Measurements from ENCODE around the gene FAM20A. TPM values are rescaled to one million over a fixed set of nuclear protein-coding genes. Genes with fewer than 3 reads are reported as not detected.

FAM20A gene
- total RNA-seq, 2 donors from 2014 or later: 2.5 to 4.4 TPM

DNA sequence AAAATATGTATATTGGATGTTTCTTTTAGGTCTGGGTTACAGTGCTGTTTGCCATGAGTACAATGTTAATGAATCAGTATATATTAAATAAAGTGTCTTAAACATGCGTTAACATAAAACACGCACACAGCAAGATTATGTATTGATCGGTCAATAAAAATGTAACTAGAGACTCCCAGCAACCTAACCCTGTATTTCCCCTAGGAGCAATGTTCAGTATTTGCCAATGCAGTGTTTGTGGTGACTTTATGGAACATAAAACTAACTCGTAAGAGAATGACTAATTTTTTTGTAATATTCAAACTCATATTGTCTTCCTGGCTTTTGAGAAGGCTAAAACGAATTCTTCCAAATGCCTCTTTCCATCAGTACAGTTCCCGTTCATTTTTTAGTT is 66.5 kb downstream of the FAM20A start:
- Histone ChIP-seq H3K4me1 (peaks cover 0 to 15% of the 10 kb centered on the region in 2 donors), H3K27ac (no peak overlapping the region), H3K36me3 (peaks cover 85% of the 10 kb centered on the region), H3K27me3 (no peaks in the 10 kb centered on the region), H3K9me3 (no peaks in the 10 kb centered on the region), H3K4me3 (no peak overlapping the region)
- no peak for DNase-seq (ENCODE audit: low spot score)
- no peak for TF ChIP-seq CTCF (IDR thresholded peaks at IDR 0.05)

- Histone ChIP-seq H3K9me3 (no peaks in the 10 kb centered on the region), H3K27ac (peak overlapping the region in 1 of 2 donors; percentile 4), H3K27me3 (no peaks in the 10 kb centered on the region), H3K36me3 (peaks cover 85% of the 10 kb centered on the region), H3K4me3 (no peak overlapping the region), H3K4me1 (peaks cover 0 to 12% of the 10 kb centered on the region in 2 donors)
- TF ChIP-seq CTCF (IDR thresholded peaks at IDR 0.05): peak in 1 of 2 donors; percentile 53
- DNase-seq (ENCODE audit: low spot score): no peak
Observed at GRCh38 chr17:68533887-68534694, 67.1 kb downstream of the FAM20A start.

GRCh38 chr17:68532826-68533225 is 68.3 kb downstream of the FAM20A start:
- no peak for TF ChIP-seq CTCF (IDR thresholded peaks at IDR 0.05)
- no peak for DNase-seq (ENCODE audit: low spot score)
- Histone ChIP-seq H3K9me3 (no peaks in the 10 kb centered on the region), H3K27ac (no peak overlapping the region), H3K4me3 (no peak overlapping the region), H3K27me3 (no peaks in the 10 kb centered on the region), H3K36me3 (peaks cover 87% of the 10 kb centered on the region), H3K4me1 (peaks cover 0 to 10% of the 10 kb centered on the region in 2 donors)

GRCh38 chr17:68531252-68531651 is 69.9 kb downstream of the FAM20A start:
- no peaks in the 10 kb centered on the region for H3K9me3 ChIP-seq
- H3K4me3 ChIP-seq: no peak overlapping the region
- H3K36me3 ChIP-seq: peaks cover 93% of the 10 kb centered on the region
- H3K27me3 ChIP-seq: no peaks in the 10 kb centered on the region
- DNase-seq (ENCODE audit: low spot score): no peak
- H3K27ac ChIP-seq: no peak overlapping the region
- TF ChIP-seq CTCF (IDR thresholded peaks at IDR 0.05): no peak
- H3K4me1 ChIP-seq: peaks cover 0 to 10% of the 10 kb centered on the region in 2 donors

- Histone ChIP-seq H3K36me3 (peaks cover 97% of the 10 kb centered on the region), H3K4me3 (no peak overlapping the region), H3K27me3 (no peaks in the 10 kb centered on the region), H3K27ac (no peak overlapping the region), H3K4me1 (peaks cover 0 to 12% of the 10 kb centered on the region in 2 donors), H3K9me3 (no peaks in the 10 kb centered on the region)
- TF ChIP-seq CTCF (IDR thresholded peaks at IDR 0.05): no peak
- no peak for DNase-seq (ENCODE audit: low spot score)
Observed at GRCh38 chr17:68527314-68527713, 73.9 kb downstream of the FAM20A start.

Data from right atrium auricular region (tissue), 2 donors.